Right lobe of liver (tissue), 6 donors: ENCODE results near the gene CLDN18. TPM values are rescaled to one million over a fixed set of nuclear protein-coding genes. Genes with fewer than 3 reads are reported as not detected.

ENCODE experiments used
- ATAC-seq, 4 donors: fragments of 200-7000 bp; cut with Tn5 transposase; one replicate each; pipeline ENCODE4 v1.9.1; 2020; ENCODE audit warnings: mild to moderate bottlenecking in 4 of 4, moderate library complexity in 4 of 4
- DNase-seq, 3 donors: peaks; one replicate each; pipeline ENCODE4 v3.0.0-alpha.2; 2020
- H3K27ac ChIP-seq, 3 donors: fragments of 200-600 bp; one replicate each; pipeline ENCODE4 v1.8.0; 2022
- H3K27me3 ChIP-seq, 2 donors: fragments of 200-600 bp; one replicate each; pipeline ENCODE4 v1.8.0; 2022
- H3K36me3 ChIP-seq, 4 donors: fragments of 200-600 bp; sonication (generic) in 1 of 4; one replicate each; pipeline versions ENCODE4 v1.5.1 to v1.8.0; 2017 to 2022; ENCODE audit warnings: control low read depth in 1 of 4
- H3K4me1 ChIP-seq, 4 donors: fragments of 200-600 bp; sonication (generic) in 1 of 4; one replicate each; pipeline versions ENCODE4 v1.5.1 to v1.8.0; 2017 to 2022; ENCODE audit warnings: control low read depth in 1 of 4
- H3K4me3 ChIP-seq, 3 donors: fragments of 200-600 bp; one replicate each; pipeline ENCODE4 v1.8.0; 2022
- H3K9me3 ChIP-seq, 4 donors: fragments of 200-600 bp; sonication (generic) in 1 of 4; one replicate each; pipeline versions ENCODE4 v1.5.1 to v1.8.0; 2017 to 2022; ENCODE audit warnings: control low read depth in 1 of 4
- CTCF ChIP-seq, 4 donors: fragments of 200-600 bp in 3 of 4; fragments of 450-650 bp in 1 of 4; IDR thresholded peaks; one replicate each; pipeline versions ENCODE4 v1.5.1 to v1.8.0; 2016 to 2022; ENCODE audit warnings: antibody characterized with exemption in 4 of 4, mild to moderate bottlenecking in 2 of 4
- POLR2A ChIP-seq: fragments of 450-650 bp; IDR thresholded peaks from one replicate; pipeline ENCODE4 v1.6.1; 2017; ENCODE audit warnings: antibody characterized with exemption, mild to moderate bottlenecking
- WGBS: methylation state at CpG from one replicate; pipeline ENCODE4 v1.1.6; 2018; ENCODE audit warnings: low coverage, low lambda C conversion rate; ENCODE audit not compliant: insufficient coverage; ENCODE audit errors: missing lambda C conversion rate; 5-methylcytosine and 5-hydroxymethylcytosine counted together
- intact Hi-C, 2 donors: fragments of 100-400 bp; cut with DNase I; formaldehyde crosslinking; loops; one replicate each; pipeline versions ENCODE4 v1.11.2 to v1.14.1; 2022
- total RNA-seq, 6 experiments: library from RNA; depleted of rRNA in 2 of 6; stranded (reverse); fragments of >200 nt in 2 of 6; fragmentation: NEBNext Ultra II Directional in 3 of 6; extraction: Animal tissue kit (Norgen Biotek cat#: 25700) in 3 of 6; gene quantifications; one replicate each; pipeline versions ENCODE4 v1.1.0 to v1.2.4, GENCODE V29; 2016 to 2023
- donor health status: DM: no; HTN: yes; CAD: no.
- donor health status: DM: no; HTN: no; CAD: no.
- donor health status: DM: no; HTN: no; CAD: no.
- donor health status: DM: no; HTN: yes; CAD: no.
- donor health status: DM: no; HTN: yes; CAD: no.

CLDN18 gene
- total RNA-seq, 6 experiments from 2014 or later, result not detected

DNA sequence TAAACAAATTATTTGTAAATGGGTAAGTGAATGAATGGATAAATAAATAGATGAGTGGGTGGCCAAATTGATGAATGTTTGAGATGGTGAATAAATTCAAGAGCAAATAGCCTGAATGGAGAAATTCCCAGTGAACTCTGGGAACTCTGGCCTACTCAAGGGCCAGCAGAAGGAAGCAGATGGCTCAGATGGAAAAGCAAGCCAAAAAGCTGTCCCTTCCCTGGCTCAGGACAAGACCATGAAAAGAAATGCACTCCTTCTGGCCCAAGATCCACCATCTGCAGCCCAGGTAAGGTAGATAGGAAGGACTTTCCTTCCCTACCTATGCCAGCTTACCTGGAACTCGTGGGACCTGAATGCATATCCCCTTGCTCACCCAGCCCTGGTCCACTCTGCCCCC is 37.6 kb upstream of the CLDN18 start:
- intact Hi-C loops, result no loop called here
- peaks cover 0 to 2% (median 0%) of the 10 kb centered on the region in 4 donors for H3K4me1 ChIP-seq
- no peak overlapping the region for H3K4me3 ChIP-seq
- DNase-seq (no peak), ATAC-seq (no peak)
- H3K9me3 ChIP-seq, result no peaks in the 10 kb centered on the region
- H3K27me3 ChIP-seq, result peaks cover 0 to 4% of the 10 kb centered on the region in 2 donors
- TF ChIP-seq CTCF (IDR thresholded peaks at IDR 0.05) (no peak), POLR2A (no peak)
- no CpG with 5 or more reads among the region's 1 CpG for WGBS
- H3K36me3 ChIP-seq, result no peaks in the 10 kb centered on the region
- no peak overlapping the region for H3K27ac ChIP-seq

DNA sequence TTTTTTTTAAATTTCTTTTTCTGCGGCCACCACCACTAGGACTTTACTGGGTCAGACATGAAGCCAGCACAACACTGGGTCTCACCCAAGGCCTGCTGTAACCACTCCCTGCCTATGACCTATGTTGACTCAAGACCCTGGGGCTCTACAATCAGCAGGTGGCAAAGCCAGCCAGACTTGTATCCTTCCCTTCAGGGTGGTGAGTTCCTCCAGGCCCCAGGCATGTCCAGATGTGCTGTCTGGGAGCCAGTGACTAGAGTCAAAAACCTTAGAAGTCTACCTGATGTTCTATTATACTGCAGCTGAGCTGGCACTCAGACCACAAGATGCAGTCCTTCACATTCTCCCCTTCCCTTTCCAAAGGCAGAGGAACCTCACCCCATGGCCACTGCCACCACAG is 31.6 kb upstream of the CLDN18 start:
- Histone ChIP-seq H3K36me3 (no peaks in the 10 kb centered on the region), H3K27me3 (no peaks in the 10 kb centered on the region), H3K4me3 (no peak overlapping the region), H3K4me1 (no peaks in the 10 kb centered on the region), H3K27ac (no peak overlapping the region), H3K9me3 (no peaks in the 10 kb centered on the region)
- TF ChIP-seq POLR2A (no peak), CTCF (IDR thresholded peaks at IDR 0.05) (no peak)
- intact Hi-C loops, result no loop called here
- WGBS, result 89% methylated on average over 1 of the region's 1 CpG
- no peak for ATAC-seq
- no peak for DNase-seq

GRCh38 chr3:137987723-137988122 is 22.2 kb upstream of the CLDN18 start:
- WGBS, result 0% methylated on average over 1 of the region's 1 CpG
- H3K9me3 ChIP-seq, result no peaks in the 10 kb centered on the region
- intact Hi-C loops, result no loop called here
- H3K4me3 ChIP-seq, result no peak overlapping the region
- no peaks in the 10 kb centered on the region for H3K4me1 ChIP-seq
- no peak for DNase-seq
- ATAC-seq, result no peak
- no peaks in the 10 kb centered on the region for H3K27me3 ChIP-seq
- H3K27ac ChIP-seq, result no peak overlapping the region
- no peak for TF ChIP-seq POLR2A
- TF ChIP-seq CTCF (IDR thresholded peaks at IDR 0.05), result no peak
- H3K36me3 ChIP-seq, result no peaks in the 10 kb centered on the region

DNA sequence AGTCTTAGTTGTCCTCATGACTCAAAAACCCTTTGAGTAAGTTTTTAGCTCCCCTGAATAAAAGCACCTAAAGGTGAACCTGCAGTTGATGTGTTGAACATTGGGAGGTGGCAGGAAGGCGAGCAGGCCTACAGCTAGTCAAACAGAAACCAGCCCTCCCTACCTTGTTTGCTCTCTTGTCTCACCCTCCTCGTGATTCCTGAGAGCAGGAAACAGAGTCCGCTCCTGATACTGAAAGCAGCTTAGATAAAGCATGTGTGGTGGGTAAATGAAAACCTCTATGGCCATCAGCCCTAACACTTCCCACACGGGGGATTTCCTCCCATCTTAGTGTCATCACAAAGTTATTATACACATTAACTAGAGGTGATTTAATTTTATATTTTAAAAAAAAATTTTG is 21.8 kb upstream of the CLDN18 start:
- Histone ChIP-seq H3K36me3 (no peaks in the 10 kb centered on the region), H3K27me3 (no peaks in the 10 kb centered on the region), H3K9me3 (no peaks in the 10 kb centered on the region), H3K27ac (no peak overlapping the region), H3K4me1 (no peaks in the 10 kb centered on the region), H3K4me3 (no peak overlapping the region)
- TF ChIP-seq CTCF (IDR thresholded peaks at IDR 0.05) (no peak), POLR2A (no peak)
- 24% methylated on average over 4 of the region's 4 CpGs for WGBS
- intact Hi-C loops, result no loop called here
- DNase-seq, result no peak
- peak in 1 of 4 donors; percentile 63 for ATAC-seq

GRCh38 chr3:137988982-137989381 is 21.0 kb upstream of the CLDN18 start:
- Histone ChIP-seq H3K4me1 (no peaks in the 10 kb centered on the region), H3K36me3 (no peaks in the 10 kb centered on the region), H3K27ac (no peak overlapping the region), H3K4me3 (no peak overlapping the region), H3K9me3 (no peaks in the 10 kb centered on the region), H3K27me3 (no peaks in the 10 kb centered on the region)
- TF ChIP-seq CTCF (IDR thresholded peaks at IDR 0.05), result no peak
- TF ChIP-seq POLR2A, result no peak
- 40% methylated on average over 1 of the region's 3 CpGs for WGBS
- ATAC-seq (peak in 1 of 4 donors; percentile 32), DNase-seq (no peak)
- intact Hi-C loops, result no loop called here
